Esophagus muscularis mucosa (tissue), 4 donors: ENCODE measurements around the gene PDE1C. TPM values are rescaled to one million over a fixed set of nuclear protein-coding genes. Genes with fewer than 3 reads are reported as not detected.

ENCODE experiments used
- DNase-seq: peaks from one replicate; pipeline ENCODE4 v3.0.0-alpha.2; 2017; ENCODE audit errors: extremely low spot score
- H3K27ac ChIP-seq, 4 donors: fragments of 200-600 bp; sonication (generic); replicated peaks in 1 of 4; 1 replicate in 3 of 4; 2 replicates in 1 of 4; pipeline ENCODE4 v1.5.1; 2016 to 2019; ENCODE audit warnings: mild to moderate bottlenecking in 1 of 4
- H3K27me3 ChIP-seq, 4 donors: fragments of 200-600 bp; sonication (generic); one replicate each; pipeline versions ENCODE4 v1.5.1 to v1.6.0; 2016 to 2019
- H3K36me3 ChIP-seq, 4 donors: fragments of 200-600 bp; sonication (generic); one replicate each; pipeline ENCODE4 v1.5.1; 2016 to 2019
- H3K4me1 ChIP-seq, 4 donors: fragments of 200-600 bp; sonication (generic); one replicate each; pipeline ENCODE4 v1.5.1; 2016 to 2019
- H3K4me3 ChIP-seq, 4 donors: fragments of 200-600 bp; sonication (generic); 1 replicate in 2 of 4; 2 replicates in 2 of 4; pipeline ENCODE4 v1.5.1; 2016 to 2019; ENCODE audit warnings: mild to moderate bottlenecking in 4 of 4, moderate library complexity in 1 of 4
- H3K9me3 ChIP-seq, 4 donors: fragments of 200-600 bp; sonication (generic); 1 replicate in 3 of 4; 2 replicates in 1 of 4; pipeline ENCODE4 v1.5.1; 2016 to 2019
- CTCF ChIP-seq, 3 experiments: fragments of 200-600 bp in 2 of 3; fragments of 450-650 bp in 1 of 3; sonication (generic) in 2 of 3; IDR thresholded peaks; one replicate each; pipeline ENCODE4 v1.5.1; 2017 to 2019; ENCODE audit warnings: antibody characterized with exemption in 3 of 3, mild to moderate bottlenecking in 2 of 3, moderate library complexity in 1 of 3
- EP300 ChIP-seq: sonication (generic); formaldehyde crosslinking; IDR thresholded peaks from one replicate; pipeline ENCODE4 v1.6.1; 2017; ENCODE audit warnings: antibody characterized with exemption
- POLR2A ChIP-seq: fragments of 450-650 bp; IDR thresholded peaks from one replicate; pipeline ENCODE4 v1.6.1; 2017; ENCODE audit warnings: antibody characterized with exemption, moderate library complexity, mild to moderate bottlenecking, low read depth
- POLR2AphosphoS5 ChIP-seq, 2 donors: sonication (generic); formaldehyde crosslinking; IDR thresholded peaks; one replicate each; pipeline ENCODE4 v1.6.1; 2017; ENCODE audit warnings: antibody characterized with exemption in 2 of 2
- WGBS: methylation state at CpG from one replicate; pipeline ENCODE4 v1.1.5; 2018; 5-methylcytosine and 5-hydroxymethylcytosine counted together
- intact Hi-C: fragments of 100-400 bp; cut with DNase I; formaldehyde crosslinking; loops from one replicate; pipeline ENCODE4 v1.15.1; 2023
- total RNA-seq, 4 donors: library from RNA; depleted of rRNA; stranded (reverse); fragments of >200 nt; gene quantifications; one replicate each; pipeline versions ENCODE4 v1.1.0 to v1.2.1, GENCODE V29; 2016

The PDE1C gene
- total RNA-seq, 4 donors from 2014 or later: 13.3 to 25.5 (median 17.3) TPM

- Histone ChIP-seq H3K27me3 (no peaks in the 10 kb centered on the region), H3K36me3 (no peaks in the 10 kb centered on the region), H3K4me3 (no peak overlapping the region), H3K9me3 (no peaks in the 10 kb centered on the region), H3K4me1 (peaks cover 0 to 19% (median 0%) of the 10 kb centered on the region in 4 donors), H3K27ac (no peak overlapping the region)
- intact Hi-C loops: loop anchor here (1.0 kb wide), 1 partner anchor 12 kb away; no protein-coding TSS in a partner anchor
- WGBS: 85% methylated on average over 5 of the region's 5 CpGs
- TF ChIP-seq CTCF (IDR thresholded peaks at IDR 0.05): no peak
- TF ChIP-seq EP300: no peak
- no peak for TF ChIP-seq POLR2A
- TF ChIP-seq POLR2AphosphoS5 (IDR thresholded peaks at IDR 0.05): no peak
- DNase-seq: no peak
Observed at GRCh38 chr7:31975546-31975945, 94.7 kb downstream of the PDE1C start.

- Histone ChIP-seq H3K4me3 (no peak overlapping the region), H3K27ac (no peak overlapping the region), H3K9me3 (no peaks in the 10 kb centered on the region), H3K4me1 (peaks cover 0 to 10% (median 0%) of the 10 kb centered on the region in 4 donors), H3K27me3 (no peaks in the 10 kb centered on the region), H3K36me3 (no peaks in the 10 kb centered on the region)
- 20% methylated on average over 1 of the region's 1 CpG for WGBS
- intact Hi-C loops: no loop called here
- DNase-seq: no peak
- TF ChIP-seq EP300 (no peak), POLR2A (no peak), CTCF (IDR thresholded peaks at IDR 0.05) (no peak), POLR2AphosphoS5 (IDR thresholded peaks at IDR 0.05) (no peak)
Observed at GRCh38 chr7:31974351-31974750, 95.9 kb downstream of the PDE1C start.

- no peaks in the 10 kb centered on the region for H3K27me3 ChIP-seq
- intact Hi-C loops: no loop called here
- TF ChIP-seq POLR2AphosphoS5 (IDR thresholded peaks at IDR 0.05) (no peak), POLR2A (no peak), CTCF (IDR thresholded peaks at IDR 0.05) (no peak), EP300 (no peak)
- H3K4me3 ChIP-seq: no peak overlapping the region
- whole genome bisulfite sequencing: 96% methylated on average over 7 of the region's 7 CpGs
- no peak overlapping the region for H3K27ac ChIP-seq
- no peaks in the 10 kb centered on the region for H3K36me3 ChIP-seq
- no peaks in the 10 kb centered on the region for H3K9me3 ChIP-seq
- peaks cover 0 to 10% (median 0%) of the 10 kb centered on the region in 4 donors for H3K4me1 ChIP-seq
- no peak for DNase-seq
Observed at GRCh38 chr7:31971049-31971667, 99.0 kb downstream of the PDE1C start.

GRCh38 chr7:31970501-31970900, 99.7 kb downstream of the PDE1C start:
- H3K27me3 ChIP-seq: no peaks in the 10 kb centered on the region
- H3K9me3 ChIP-seq: no peaks in the 10 kb centered on the region
- no peak for TF ChIP-seq POLR2A
- TF ChIP-seq POLR2AphosphoS5 (IDR thresholded peaks at IDR 0.05): no peak
- no peak for TF ChIP-seq CTCF (IDR thresholded peaks at IDR 0.05)
- TF ChIP-seq EP300: no peak
- no peak for DNase-seq
- H3K4me3 ChIP-seq: no peak overlapping the region
- H3K4me1 ChIP-seq: peaks cover 0 to 10% (median 0%) of the 10 kb centered on the region in 4 donors
- H3K27ac ChIP-seq: no peak overlapping the region
- intact Hi-C loops: no loop called here
- H3K36me3 ChIP-seq: no peaks in the 10 kb centered on the region
